HG02943 (cell line): Measurements from ENCODE around the gene LBP.
"Not testable (repeated sequence)": the region's sequence is repeated elsewhere in the genome, so short reads cannot be mapped to it uniquely, and the experiment has no call there.

Experiments used
- ATAC-seq: cut with Tn5 transposase; IDR thresholded peaks from one replicate; pipeline ENCODE4 v1.9.1; 2021; ENCODE audit warnings: mild to moderate bottlenecking, low read depth, moderate library complexity; ENCODE audit not compliant: unreplicated experiment

The LBP gene

GRCh38 chr20:38346247-38346651 is at the start of gene LBP:
TSS of gene LBP (plus strand) at chr20:38346482. CDS start at chr20:38346517, 35 bp downstream.
- ATAC-seq = no peak

GRCh38 chr20:38297916-38298674 is 48.2 kb upstream of the LBP start:
- no peak for ATAC-seq

DNA sequence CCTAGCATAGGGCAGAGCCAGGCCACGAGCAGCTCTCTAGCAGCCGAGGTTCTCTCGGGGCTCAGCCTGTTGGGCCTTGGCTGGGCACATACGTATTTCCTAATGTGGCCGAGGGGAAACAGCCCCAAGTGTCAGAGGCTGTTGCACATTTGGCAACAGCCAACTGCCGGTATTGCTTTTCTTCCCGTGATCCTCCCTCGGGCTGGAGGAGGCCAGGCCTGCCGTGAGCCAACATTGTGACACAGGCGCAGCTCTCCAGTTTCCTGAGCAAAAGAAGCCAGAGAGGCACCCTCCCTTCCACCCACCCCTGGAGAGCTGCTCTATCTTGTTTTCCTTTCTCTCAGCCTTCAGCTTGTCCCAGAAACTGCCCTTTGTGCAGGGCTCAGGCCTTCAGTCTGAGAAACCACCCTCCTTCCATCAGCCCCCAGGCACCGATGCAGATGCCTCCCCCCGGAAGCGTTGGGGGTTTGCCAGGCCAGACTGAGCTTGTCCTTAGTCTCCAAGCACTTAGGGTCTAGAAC is 47.5 kb upstream of the LBP start:
- no peak for ATAC-seq

DNA sequence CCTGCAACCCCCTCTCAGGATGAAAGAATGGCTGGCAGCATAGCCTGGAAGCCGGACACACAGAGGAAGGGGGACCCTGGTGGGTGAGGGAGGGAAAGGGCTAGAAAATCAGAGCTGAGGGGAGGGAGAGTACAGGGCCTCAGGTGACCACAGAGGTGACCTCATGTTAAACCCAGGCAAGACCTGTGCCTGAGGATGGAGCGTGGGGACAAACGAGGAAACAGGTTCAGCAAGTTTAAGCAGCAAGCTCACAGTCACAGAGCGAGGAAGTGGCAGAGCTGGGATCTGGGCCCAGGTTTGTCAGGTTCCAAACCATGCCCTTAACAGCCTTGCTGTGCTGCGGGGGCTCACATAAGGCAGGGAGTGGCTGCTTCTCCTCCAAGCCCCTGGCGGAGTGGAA is 46.3 kb upstream of the LBP start:
- no peak for ATAC-seq

DNA sequence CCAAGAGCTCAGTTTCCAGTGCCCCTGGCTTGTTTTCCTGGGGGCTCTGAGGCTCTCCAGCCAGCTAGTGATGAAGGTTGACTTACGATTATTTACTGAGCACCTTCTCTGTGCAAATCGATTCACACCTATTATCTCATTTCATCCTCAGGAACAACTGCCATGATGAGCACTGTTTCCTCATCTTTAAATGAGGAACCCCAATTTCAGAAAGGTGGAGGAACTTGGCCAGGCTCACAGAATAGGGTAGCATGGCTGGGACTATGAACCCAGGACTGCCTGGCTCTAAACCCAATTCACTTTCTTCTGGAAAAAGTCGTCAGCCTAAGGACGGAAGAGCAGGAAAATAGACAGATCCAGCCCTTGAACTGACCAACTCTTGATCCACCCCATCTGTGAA is 45.8 kb upstream of the LBP start:
- ATAC-seq = no peak

- ATAC-seq = no peak
Measured at GRCh38 chr20:38301309-38301708, 45.0 kb upstream of the LBP start.

DNA sequence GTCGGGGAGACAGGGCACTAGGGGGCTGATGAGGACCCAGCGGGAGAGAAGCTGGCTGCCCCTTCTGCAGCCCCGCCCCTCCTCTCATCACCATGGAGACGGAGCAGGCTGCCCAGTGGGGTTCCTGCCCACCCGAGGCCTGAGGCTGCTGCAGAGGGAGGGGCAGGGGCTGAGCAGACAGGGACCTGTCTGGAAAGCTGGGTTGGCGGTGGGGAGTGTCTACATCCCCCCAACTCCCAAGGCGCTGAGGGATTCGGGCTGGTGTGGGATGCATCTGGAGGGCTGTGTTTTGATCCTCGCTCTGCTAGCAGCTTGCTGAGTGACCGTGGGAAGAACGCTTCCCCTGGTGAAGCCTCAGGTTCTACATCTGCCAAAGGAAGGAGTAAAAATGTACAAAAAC is 43.5 kb upstream of the LBP start:
- ATAC-seq = no peak

DNA sequence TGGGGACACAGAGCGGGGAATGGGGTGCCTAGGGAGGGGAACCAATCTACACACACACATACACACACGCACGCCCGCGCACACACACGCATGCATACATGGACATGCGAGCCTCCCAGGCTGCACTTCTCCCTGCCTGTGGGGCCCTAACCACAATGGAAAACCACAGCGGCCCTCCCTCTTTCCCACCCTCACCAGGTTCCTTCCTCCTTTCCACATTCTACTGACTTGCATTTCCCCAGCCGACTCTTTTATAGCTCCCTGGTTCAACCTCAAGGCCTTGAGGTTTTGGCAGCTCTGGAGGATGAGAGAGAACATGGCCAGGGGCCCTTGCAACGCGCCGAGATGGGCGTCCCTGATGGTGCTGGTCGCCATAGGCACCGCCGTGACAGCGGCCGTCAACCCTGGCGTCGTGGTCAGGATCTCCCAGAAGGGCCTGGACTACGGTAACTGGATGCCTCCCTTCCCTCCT is 42.3 kb upstream of the LBP start, which contains the start of gene BPI:
BPI (plus strand) TSS at position 249 of the 472 bp plus-strand sequence; CDS start at position 317, 68 bp downstream.
- no peak for ATAC-seq

- ATAC-seq = no peak
Measured at GRCh38 chr20:38304845-38305447, 41.3 kb upstream of the LBP start.

- ATAC-seq = no peak
Measured at GRCh38 chr20:38305541-38305940, 40.7 kb upstream of the LBP start.

DNA sequence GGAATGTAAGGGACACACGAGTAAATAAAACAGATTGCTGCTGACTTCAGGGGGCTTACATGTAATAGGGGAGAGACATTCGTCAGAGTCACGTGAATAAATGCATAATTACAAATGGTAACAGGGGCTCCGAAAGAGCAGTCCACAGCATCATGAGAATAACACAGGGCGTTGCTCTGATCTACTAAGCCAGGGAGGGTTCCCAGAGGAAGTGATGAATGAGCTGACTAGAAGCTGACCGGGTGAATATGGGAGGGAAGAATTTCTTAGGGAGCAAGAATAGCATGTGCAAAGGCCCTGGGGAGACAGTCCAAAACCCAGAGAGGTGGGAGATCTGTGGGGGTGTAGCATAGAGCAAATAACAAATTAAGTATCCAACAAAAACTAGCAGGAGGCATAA is 39.9 kb upstream of the LBP start:
- ATAC-seq = no peak

DNA sequence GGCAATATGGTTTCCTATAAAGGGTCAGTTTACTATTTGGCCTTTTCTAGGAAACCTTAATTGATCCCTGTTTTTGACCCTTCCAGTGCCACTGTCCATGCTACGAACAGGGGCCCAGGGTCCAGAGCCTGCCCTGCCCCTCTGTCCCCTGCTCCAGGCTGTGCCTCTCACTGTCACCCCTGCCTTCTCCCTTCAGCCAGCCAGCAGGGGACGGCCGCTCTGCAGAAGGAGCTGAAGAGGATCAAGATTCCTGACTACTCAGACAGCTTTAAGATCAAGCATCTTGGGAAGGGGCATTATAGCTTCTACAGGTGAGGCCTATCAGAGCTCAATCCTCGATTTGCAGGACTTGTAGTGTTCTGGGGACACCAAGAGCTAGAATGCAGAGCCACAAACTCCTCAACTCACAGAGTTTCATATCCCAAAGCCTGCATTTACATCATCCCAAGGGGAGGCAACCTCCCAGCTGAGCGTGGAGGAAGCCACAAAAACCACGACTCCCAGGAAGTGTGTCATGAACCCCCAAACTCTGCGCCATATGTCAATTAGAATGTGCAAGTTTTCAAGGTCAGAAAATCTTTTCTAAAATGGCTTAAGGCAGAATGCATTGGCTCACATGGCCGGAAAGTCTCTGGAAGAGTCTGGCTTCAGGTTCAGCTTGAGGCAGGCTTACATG is 38.8 kb upstream of the LBP start:
- ATAC-seq = no peak

DNA sequence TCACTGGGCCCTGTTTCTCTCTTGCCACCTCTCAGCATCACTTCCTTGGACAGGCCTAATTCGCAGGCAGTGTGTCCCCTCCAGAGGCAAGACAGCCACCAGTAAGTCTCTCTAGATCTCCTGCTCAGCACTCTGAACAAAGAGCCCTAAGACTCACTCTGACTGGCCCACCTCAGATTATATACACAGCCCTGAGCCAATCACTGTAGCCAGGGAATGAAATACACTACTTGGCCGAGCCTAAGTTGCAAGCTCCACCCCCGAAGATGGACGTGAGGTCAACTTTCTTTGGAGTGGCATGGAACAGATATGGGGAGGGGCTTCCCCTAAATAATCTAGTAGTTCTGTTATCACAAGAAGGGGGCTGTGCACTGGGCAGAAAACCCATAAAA is 38.2 kb upstream of the LBP start:
- ATAC-seq = no peak

- ATAC-seq = no peak
Measured at GRCh38 chr20:38308447-38308846, 37.8 kb upstream of the LBP start.

GRCh38 chr20:38311091-38311490 is 35.2 kb upstream of the LBP start:
- no peak for ATAC-seq

GRCh38 chr20:38311491-38311890 is 34.8 kb upstream of the LBP start:
- no peak for ATAC-seq

DNA sequence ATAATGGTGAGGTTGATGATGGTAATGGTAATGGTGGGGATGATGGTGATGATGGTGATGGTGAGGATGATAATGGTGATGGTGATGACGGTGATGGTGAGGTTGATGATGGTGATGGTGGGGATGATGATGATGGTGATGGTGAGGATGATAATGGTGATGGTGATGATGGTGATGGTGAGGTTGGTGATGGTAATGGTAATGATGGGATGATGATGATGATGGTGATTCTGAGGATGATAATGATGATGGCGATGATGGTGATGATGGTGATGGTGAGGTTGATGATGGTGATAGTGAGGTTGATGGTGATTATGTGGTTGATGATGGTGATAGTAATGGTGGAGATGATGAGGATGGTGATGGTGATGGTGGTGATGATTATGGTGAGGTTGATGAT is 32.6 kb upstream of the LBP start:
- ATAC-seq = no peak

DNA sequence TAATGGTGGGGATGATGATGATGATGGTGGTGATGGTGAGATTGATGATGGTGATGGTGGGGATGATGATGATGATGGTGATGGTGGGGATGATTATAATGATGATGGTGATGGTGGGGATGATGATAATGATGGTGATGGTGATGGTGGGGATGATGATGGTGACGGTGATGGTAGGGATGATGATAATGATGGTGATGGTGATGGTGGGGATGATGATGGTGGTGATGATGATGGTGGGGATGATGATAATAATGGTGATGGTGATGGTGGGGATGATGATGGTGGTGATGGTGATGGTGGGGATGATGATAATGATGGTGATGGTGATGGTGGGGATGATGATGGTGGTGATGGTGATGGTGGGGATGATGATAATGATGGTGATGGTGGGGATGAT is 31.9 kb upstream of the LBP start:
- ATAC-seq = not testable (repeated sequence)

- no peak for ATAC-seq
Measured at GRCh38 chr20:38315290-38315966, 30.9 kb upstream of the LBP start.

DNA sequence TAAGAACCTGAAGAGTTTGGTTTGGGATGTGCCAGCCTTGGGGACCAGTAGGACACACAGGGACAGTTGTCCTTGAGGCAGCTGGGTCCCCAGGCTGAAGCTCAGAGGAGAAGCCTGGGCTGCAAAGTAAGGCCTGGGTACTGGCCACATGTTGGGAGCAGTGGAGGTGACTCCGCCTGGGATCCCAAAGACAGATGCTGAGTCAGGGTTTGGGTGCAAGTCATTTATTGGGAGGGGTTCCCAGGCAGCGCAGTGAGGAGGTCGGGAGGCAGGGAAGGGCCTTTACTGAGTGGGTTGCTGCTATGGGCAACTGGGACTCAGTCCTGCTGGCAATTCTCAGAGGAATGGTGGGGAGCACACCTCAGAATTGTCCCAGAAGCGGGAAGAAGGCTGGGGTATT is 29.9 kb upstream of the LBP start:
- no peak for ATAC-seq

- ATAC-seq = no peak
Measured at GRCh38 chr20:38317422-38317821, 28.9 kb upstream of the LBP start.
